ENCODE results near the gene ECHDC3. TPM values are rescaled to one million over a fixed set of nuclear protein-coding genes. Genes with fewer than 3 reads are reported as not detected.

The ECHDC3 gene
- total RNA-seq, 4 donors from 2014 or later, result 7.9 to 26.9 (median 14.1) TPM

- intact Hi-C loops (cut with DNase I; ENCODE audit: low total_unique reads), result no loop called here
Observed at GRCh38 chr10:11806706-11807105, 64.5 kb downstream of the ECHDC3 start.

GRCh38 chr10:11808808-11809207, 66.6 kb downstream of the ECHDC3 start:
- intact Hi-C loops (cut with DNase I; ENCODE audit: low total_unique reads), result no loop called here
- Histone ChIP-seq H3K36me3 (no peaks in the 10 kb centered on the region), H3K27me3 (no peaks in the 10 kb centered on the region), H3K4me1 (no peaks in the 10 kb centered on the region), H3K4me3 (no peak overlapping the region), H3K9me3 (no peaks in the 10 kb centered on the region), H3K27ac (no peak overlapping the region)
- DNase-seq, result no peak
- TF ChIP-seq CTCF (IDR thresholded peaks at IDR 0.05) (no peak), POLR2A (IDR thresholded peaks at IDR 0.05) (no peak)

More at GRCh38 chr10:11806706-11807105, 64.5 kb downstream of the ECHDC3 start:
- Histone ChIP-seq H3K9me3 (no peaks in the 10 kb centered on the region), H3K27ac (no peak overlapping the region), H3K4me1 (no peaks in the 10 kb centered on the region), H3K36me3 (no peaks in the 10 kb centered on the region), H3K4me3 (no peak overlapping the region), H3K27me3 (no peaks in the 10 kb centered on the region)
- DNase-seq, result no peak
- TF ChIP-seq CTCF (IDR thresholded peaks at IDR 0.05), result no peak
- no peak for TF ChIP-seq POLR2A (IDR thresholded peaks at IDR 0.05)

- Histone ChIP-seq H3K36me3 (no peaks in the 10 kb centered on the region), H3K27me3 (no peaks in the 10 kb centered on the region), H3K9me3 (no peaks in the 10 kb centered on the region), H3K27ac (no peak overlapping the region), H3K4me1 (no peaks in the 10 kb centered on the region), H3K4me3 (no peak overlapping the region)
- TF ChIP-seq CTCF (IDR thresholded peaks at IDR 0.05), result no peak
- no peak for TF ChIP-seq POLR2A (IDR thresholded peaks at IDR 0.05)
- no peak for DNase-seq
- intact Hi-C loops (cut with DNase I; ENCODE audit: low total_unique reads), result no loop called here
Observed at GRCh38 chr10:11810313-11810766, 68.2 kb downstream of the ECHDC3 start.

GRCh38 chr10:11810973-11811372, 68.8 kb downstream of the ECHDC3 start:
- Histone ChIP-seq H3K27me3 (no peaks in the 10 kb centered on the region), H3K27ac (no peak overlapping the region), H3K9me3 (no peaks in the 10 kb centered on the region), H3K36me3 (no peaks in the 10 kb centered on the region), H3K4me3 (no peak overlapping the region), H3K4me1 (no peaks in the 10 kb centered on the region)
- intact Hi-C loops (cut with DNase I; ENCODE audit: low total_unique reads), result no loop called here
- no peak for DNase-seq
- TF ChIP-seq CTCF (IDR thresholded peaks at IDR 0.05) (no peak), POLR2A (IDR thresholded peaks at IDR 0.05) (no peak)

- Histone ChIP-seq H3K4me3 (no peak overlapping the region), H3K36me3 (no peaks in the 10 kb centered on the region), H3K27ac (no peak overlapping the region), H3K9me3 (no peaks in the 10 kb centered on the region), H3K4me1 (no peaks in the 10 kb centered on the region), H3K27me3 (no peaks in the 10 kb centered on the region)
- intact Hi-C loops (cut with DNase I; ENCODE audit: low total_unique reads), result no loop called here
- no peak for TF ChIP-seq CTCF (IDR thresholded peaks at IDR 0.05)
- no peak for DNase-seq
Observed at GRCh38 chr10:11813177-11813576, 71.0 kb downstream of the ECHDC3 start.

Other genes starting within 250 kb of the ECHDC3 start
- 10 to 100 TPM in 3 of 4 donors, 1 to 10 TPM in 1; 3.8 to 21.9 (median 17.0) TPM for gene USP6NL, start 130.7 kb upstream of the ECHDC3 start, total RNA-seq
- gene PROSER2, start 81.0 kb downstream of the ECHDC3 start, total RNA-seq, result 10 to 100 TPM in 1 of 4 donors, 1 to 10 TPM in 3; 2.1 to 25.6 (median 6.5) TPM